GM18951 (cell line): ENCODE results near the gene SH3D19.
"Not testable (repeated sequence)": the region's sequence is repeated elsewhere in the genome, so short reads cannot be mapped to it uniquely, and the experiment has no call there.

Experiments used
- POLR2A ChIP-seq: IDR thresholded peaks from 4 replicates; pipeline ENCODE4 v1.6.1; 2011; ENCODE audit warnings: mild to moderate bottlenecking; ENCODE audit not compliant: insufficient read length, insufficient read depth; ENCODE audit errors: extremely low read depth
- in situ Hi-C: fragments of 300-500 bp; cut with MboI; formaldehyde crosslinking; loops from one replicate; pipeline ENCODE4 v1.12.0; 2022; ENCODE audit warnings: low sequenced_read_pairs, mixed read lengths, inconsistent platforms; ENCODE audit not compliant: unreplicated experiment

The SH3D19 gene

DNA sequence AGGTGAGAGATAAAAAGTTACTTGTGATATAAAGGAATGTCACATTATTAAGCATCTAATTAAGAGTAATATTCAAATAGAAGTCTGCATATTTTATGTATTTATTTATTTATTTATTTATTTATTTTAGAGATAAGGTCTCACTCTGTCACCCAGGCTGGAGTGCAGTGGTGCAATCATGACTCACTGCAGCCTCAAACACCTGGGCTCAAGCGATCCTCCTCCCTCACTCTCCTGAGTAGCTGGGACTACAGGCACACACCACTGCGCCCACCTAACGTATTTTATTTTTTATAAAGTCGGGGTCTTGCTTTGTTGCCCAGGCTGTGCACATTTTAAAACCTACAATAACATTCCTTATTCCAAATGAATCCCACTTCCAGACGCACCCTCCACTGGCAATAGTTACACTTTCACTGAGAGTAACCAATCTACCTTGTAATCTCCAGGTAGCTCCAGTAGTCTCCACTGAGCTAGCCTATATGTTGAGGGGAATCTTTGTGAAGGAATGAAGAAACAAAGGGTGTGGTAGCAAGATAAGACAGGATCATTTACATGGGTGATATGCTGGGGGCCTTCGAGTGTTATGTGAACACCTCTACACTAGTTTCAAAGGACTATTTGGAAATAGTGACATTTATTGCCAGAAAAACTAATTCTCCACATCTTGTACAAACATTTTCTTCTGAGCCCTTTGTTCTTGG lies 11.9 kb downstream of the SH3D19 start:
- in situ Hi-C loops, result no loop called here
- TF ChIP-seq POLR2A, result no peak

DNA sequence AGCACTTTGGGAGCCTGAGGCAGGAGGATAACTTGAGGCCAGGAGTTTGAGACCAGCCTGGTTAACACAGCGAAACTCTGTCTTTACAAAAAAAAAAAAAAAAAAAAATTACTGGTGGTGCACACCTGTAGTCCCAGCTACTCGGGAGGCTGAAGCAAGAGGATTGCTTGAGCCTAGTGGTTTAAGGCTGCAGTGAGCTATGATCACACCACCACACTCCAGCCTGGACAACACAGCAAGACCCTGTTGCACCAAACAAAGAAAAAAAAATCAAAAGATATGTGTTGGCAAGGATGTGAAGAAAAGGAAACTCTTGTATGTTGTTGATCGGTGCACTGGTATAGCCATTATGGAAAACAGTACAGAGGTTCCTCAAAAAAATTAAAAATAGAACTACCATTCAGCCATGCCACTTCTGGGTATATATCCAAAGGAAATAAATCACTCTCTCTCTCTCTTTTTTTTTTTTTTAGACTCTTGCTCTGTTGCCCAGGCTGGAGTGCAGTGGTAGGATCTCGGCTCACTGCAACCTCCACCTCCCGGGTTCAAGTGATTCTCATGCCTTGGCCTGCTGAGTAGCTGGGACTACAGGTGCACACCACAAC lies 15.2 kb downstream of the SH3D19 start:
- TF ChIP-seq POLR2A, result no peak
- in situ Hi-C loops, result no loop called here

DNA sequence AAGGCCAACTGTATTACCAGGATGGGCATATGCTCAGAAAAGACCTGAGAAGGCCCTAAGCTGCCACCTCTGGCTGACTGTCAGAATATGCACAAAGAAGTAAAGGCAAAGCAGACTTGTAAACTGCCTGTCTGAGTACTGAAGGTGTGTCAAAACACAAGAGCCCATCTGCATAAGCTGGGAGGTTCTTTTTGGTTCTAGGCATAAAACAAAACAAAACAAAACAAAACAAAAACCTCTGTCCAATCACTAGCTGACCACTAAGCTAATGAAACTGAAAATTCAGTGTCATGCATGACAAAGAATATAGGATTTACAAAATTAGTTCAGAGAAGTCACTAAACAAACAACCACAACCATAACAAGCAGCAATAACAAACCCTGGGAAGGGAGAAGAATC lies 20.6 kb downstream of the SH3D19 start:
- in situ Hi-C loops, result no loop called here
- no peak for TF ChIP-seq POLR2A

DNA sequence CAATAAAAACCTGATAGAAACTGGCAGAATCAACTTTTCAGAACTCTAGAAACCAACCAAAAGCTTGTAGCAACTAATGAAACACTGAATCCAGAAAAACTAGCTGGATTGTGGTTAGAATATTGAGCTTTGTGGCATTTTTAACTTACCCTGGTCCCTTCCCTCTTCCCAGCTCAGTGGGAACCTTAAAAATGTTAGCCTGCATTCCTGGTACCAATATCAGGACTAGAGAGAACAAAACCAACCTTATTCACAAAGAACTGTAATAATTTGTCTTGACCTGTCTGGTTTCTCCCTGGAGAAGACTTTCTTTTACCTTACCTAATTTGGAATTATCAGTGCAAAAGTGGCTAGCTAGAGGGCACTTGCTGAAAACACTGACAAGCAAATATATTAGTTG lies 21.2 kb downstream of the SH3D19 start:
- in situ Hi-C loops, result no loop called here
- no peak for TF ChIP-seq POLR2A

DNA sequence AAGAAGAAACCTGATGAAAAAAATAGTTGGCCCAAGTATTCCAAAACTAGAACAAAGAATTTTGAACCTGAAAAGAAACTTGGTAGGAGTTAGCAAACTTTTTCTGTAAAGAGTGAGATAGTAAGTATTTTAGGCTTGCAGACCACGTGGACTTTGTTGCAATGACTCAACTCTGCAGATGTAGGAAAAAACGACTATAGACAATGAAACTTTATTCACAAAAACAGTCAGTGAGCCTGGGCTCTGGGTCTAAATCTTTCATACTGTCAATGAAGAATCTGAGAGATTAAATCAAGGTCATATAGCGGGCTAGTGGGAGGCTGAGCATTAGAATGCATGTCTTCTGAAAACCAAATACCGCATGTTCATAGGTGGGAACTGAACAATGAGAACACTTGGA lies 23.0 kb downstream of the SH3D19 start:
- in situ Hi-C loops, result no loop called here
- TF ChIP-seq POLR2A, result no peak

DNA sequence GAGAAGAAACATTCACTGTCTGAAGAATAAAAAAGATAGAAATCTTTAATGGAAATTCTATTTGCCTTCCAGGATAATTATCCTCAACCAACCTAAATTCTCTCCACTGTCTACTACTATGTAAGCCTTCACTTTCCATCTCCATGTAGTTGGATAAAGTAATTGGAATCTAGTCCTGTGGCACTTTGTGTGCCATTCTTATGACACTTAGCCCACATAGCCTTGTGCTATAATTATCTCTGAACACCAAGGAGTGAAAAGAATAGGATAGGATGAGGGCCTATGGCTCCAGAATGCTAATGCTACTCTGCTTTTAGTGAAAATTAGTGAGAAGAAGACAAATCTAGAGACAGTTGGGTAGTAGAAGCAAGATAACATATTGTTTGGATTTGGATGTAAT lies 28.2 kb downstream of the SH3D19 start:
- TF ChIP-seq POLR2A, result no peak
- in situ Hi-C loops, result no loop called here

DNA sequence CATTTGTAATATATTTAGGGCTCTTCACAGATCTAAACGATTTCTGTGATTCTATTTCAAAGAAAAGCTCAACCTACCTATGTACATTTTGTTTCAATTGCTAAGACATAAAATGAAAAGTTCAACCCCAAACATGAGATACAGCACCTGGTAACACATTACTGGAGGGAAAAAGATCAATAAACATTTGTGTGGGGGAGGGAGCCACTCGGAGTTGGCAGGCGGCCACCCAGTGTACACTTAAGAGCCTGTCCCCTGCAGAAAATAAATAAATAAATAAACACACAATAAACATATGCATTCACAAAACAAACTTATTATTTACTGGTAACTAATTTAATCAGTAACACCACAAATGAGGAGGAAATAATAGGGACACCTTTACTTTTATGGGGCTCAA lies 29.2 kb downstream of the SH3D19 start:
- in situ Hi-C loops, result no loop called here
- no peak for TF ChIP-seq POLR2A

DNA sequence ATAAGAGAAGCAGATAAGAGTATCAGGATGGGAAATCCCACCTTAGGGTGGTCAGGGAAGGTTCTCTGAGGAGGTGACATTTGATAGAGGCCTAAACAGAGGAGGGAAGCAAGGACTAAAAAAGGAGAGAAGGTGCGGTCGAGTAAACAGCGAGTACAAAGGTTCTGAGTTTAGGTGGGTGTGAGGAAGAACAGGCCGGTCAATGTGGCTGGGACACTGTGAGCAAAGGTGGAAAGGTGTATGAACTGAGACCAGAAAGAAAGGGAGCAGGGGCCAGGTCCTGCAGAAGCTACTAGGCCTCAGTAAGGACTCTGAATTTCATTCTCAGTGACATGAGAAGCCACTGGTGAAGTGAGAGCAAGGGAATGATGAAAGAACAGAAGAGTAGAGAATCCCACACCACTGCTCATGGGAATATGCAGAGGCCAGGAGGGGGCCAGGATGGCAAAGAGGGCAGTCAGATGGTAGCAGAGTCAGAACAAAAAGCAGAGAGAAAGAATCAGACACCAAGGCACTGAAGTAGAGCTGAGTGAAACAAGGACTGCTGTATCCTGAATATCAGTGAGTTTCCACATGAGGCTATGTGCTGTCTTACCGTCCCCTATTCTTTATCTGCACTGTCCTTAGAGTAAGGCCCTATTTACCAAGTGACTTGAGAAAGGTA lies 30.4 kb downstream of the SH3D19 start:
- no peak for TF ChIP-seq POLR2A
- in situ Hi-C loops, result no loop called here

DNA sequence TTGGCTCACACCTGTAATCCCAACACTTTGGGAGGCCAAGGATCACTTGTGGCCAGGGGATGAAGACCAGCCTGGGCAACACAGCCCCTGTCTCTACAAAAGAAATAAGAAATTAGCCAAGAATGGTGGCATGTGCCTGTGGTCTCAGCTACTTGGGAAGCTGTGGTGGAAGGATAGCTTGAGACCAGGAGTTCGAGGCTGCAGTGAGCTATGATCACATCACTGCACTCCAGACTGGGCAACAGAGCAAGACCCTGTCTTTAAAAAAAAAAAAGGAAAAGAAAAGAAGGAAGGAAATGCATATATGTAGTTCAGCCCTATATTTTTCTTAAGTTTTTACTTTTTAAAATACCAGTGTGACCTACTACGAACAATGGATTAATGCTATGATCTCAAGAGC lies 33.4 kb downstream of the SH3D19 start:
- in situ Hi-C loops, result no loop called here
- no peak for TF ChIP-seq POLR2A

DNA sequence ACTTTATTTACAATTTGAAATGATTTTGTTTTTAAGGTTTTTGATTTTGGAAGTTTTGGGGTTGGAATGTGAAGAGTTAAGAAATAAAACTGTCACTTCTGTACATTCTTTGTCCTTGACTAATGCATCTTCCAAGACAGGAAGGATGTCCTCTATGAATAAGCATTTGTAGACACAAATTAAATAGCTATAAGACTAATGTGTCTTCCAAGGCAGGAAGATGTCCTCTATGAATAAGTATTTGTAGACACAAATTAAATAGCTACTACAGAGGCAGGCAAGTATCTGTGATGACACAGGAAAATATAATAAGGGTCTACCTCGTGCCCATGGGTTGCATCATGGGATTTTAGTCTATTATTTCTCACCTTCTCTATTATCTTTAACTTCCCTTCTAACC lies 33.9 kb downstream of the SH3D19 start:
- TF ChIP-seq POLR2A, result no peak
- in situ Hi-C loops, result no loop called here

DNA sequence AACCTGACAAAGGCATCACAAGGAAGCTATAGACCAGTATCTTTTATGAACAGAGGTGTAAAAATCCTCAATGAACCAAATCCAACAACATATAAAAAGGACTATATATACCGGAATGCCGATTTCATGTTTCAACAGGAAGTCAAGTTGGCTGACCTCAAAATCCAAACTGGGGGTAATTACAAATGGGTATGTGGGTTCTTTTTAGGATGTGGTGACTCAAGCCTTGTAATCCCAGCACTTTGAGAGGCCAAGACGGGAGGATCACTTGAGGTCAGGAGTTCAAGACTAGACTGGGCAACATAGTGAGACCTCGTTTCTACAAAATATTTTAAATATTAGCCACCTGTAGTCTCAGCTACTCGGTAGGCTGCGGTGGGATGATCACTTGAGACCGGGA lies 38.0 kb downstream of the SH3D19 start:
- TF ChIP-seq POLR2A, result no peak
- in situ Hi-C loops, result no loop called here

DNA sequence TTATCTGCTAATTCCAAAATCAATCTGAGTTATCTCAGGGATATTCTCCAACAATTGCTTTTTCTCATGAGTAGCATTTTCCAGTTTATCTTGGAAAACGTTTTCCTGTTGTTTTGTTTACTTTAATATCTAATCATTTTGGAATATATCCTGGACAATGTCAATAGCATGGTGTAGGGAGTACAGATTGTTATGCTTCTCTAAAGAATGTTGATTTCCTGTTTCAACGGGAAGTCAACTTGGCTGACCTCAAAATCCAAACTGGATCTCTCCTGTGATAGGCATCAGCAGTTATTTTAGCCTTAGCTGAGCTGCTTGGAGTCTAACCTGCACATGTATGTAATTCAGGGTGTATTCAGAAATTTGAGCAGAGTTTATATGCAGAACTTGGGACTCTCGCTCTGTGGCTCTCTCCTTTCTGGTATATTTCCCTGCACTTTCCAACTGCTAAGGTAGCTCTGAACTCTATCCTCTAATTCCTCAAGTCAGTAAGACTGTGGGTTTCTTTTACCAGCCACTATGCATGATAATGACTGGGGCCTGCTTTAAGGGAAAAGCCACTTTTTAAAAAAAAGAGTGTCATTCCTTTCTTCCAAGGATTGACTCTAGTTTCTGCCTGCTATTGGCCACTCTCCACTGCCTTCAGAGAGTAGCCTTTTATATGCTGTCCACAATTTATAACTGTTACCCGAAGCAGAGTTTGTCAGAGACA lies 40.7 kb downstream of the SH3D19 start:
- no peak for TF ChIP-seq POLR2A
- in situ Hi-C loops, result no loop called here

DNA sequence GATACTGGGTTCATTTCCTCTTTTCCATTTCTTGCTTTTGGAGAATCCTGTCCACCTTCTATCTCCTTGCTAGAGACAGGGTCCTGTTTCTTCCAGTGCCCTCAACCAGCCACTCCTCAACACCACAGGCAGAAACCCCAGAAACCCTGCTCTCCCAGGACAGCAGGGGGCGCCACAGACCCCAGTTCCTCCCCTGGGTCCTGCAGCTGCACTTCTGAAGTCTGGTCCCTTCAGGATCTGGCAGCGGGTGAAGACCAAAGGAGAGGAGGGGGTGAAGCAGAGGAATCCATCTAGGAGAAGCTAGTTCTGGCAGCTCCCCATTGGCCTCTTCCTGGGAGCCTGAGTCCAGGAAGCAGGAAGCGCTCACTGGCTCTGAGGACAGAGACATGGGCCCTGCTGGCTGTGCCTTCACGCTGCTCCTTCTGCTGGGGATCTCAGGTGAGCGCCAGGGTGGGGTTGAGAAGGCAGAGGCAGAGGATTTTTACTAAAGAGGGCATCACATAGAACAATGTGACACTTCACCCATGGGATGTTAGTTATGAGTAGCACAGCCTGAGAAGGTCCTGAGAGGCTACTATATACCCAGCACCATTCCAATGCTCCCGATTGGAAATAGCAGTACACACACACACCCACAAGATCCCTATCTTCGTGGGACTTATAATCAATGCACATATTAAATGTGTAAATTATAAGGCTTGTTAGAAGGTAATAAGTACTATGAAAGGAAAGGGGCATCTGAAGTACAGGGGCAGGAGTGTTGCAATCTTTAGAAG lies 48.4 kb downstream of the SH3D19 start, which contains the start of gene PRSS48:
Gene PRSS48, plus strand, starts transcription at position 375 of the 776 bp plus-strand sequence. Its CDS starts 12 bp downstream, at position 387.
- in situ Hi-C loops, result no loop called here
- TF ChIP-seq POLR2A, result no peak

DNA sequence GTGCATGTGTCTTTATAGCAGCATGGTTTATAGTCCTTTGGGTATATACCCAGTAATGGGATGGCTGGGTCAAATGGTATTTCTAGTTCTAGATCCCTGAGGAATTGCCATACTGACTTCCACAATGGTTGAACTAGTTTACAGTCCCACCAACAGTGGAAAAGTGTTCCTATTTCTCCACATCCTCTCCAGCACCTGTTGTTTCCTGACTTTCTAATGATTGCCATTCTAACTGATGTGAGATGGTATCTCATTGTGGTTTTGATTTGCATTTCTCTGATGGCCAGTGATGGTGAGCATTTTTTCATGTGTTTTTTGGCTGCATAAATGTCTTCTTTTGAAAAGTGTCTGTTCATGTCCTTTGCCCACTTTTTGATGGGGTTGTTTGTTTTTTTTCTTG lies 56.5 kb downstream of the SH3D19 start:
- in situ Hi-C loops, result not testable (repeated sequence)
